B cell (primary cell): ENCODE measurements around the gene CDHR1. TPM values are rescaled to one million over a fixed set of nuclear protein-coding genes. Genes with fewer than 3 reads are reported as not detected.
"Not testable (repeated sequence)": the region's sequence is repeated elsewhere in the genome, so short reads cannot be mapped to it uniquely, and the experiment has no call there.

Experiments used
- ATAC-seq: fragments of 200-7000 bp; cut with Tn5 transposase; one replicate; pipeline ENCODE4 v1.10.0; 2021; ENCODE audit warnings: low read depth, mild to moderate bottlenecking, moderate number of reproducible peaks, moderate library complexity
- CTCF ChIA-PET: fragments of 350-600 bp; sonication (Branson Sonifier 250); formaldehyde crosslinking; loops from one replicate; lab custom pipeline; 2021; ENCODE audit warnings: antibody characterized with exemption, inconsistent platforms; lab: Charles Lee
- POLR2A ChIA-PET: fragments of 350-600 bp; sonication (Branson Sonifier 250); formaldehyde crosslinking; loops from one replicate; lab custom pipeline; 2021; ENCODE audit warnings: antibody characterized with exemption; lab: Charles Lee
- DNase-seq: peaks from one replicate; pipeline ENCODE4 v3.0.0; 2013
- H2AFZ ChIP-seq: 2 replicates; pipeline ENCODE4 v1.6.1; 2012; ENCODE audit warnings: mild to moderate bottlenecking, low read depth, low read length; ENCODE audit not compliant: insufficient read depth, poor library complexity, severe bottlenecking
- H3K27ac ChIP-seq, 2 donors: 1 replicate in 1 of 2; 2 replicates in 1 of 2; pipeline ENCODE4 v1.5.1; 2012 to 2013; ENCODE audit warnings: low read length in 2 of 2, mild to moderate bottlenecking in 2 of 2, moderate library complexity in 1 of 2
- H3K27me3 ChIP-seq, 4 experiments: fragments of 200-600 bp in 1 of 4; sonication (generic) in 1 of 4; replicated peaks in 1 of 4; 1 replicate in 2 of 4; 2 replicates in 2 of 4; pipeline versions ENCODE4 v1.6.1 to v1.7.0; 2013 to 2016; ENCODE audit warnings: low read length in 3 of 4, mild to moderate bottlenecking in 2 of 4, mixed read lengths in 1 of 4, moderate library complexity in 1 of 4; ENCODE audit not compliant: insufficient read depth in 4 of 4, control insufficient read depth in 3 of 4; ENCODE audit errors: control extremely low read depth in 1 of 4
- H3K36me3 ChIP-seq, 2 experiments: replicated peaks in 1 of 2; 1 replicate in 1 of 2; 2 replicates in 1 of 2; pipeline versions ENCODE4 v1.6.1 to v1.7.1; 2013; ENCODE audit warnings: low read length in 1 of 2; ENCODE audit not compliant: insufficient read depth in 2 of 2, control insufficient read depth in 1 of 2; ENCODE audit errors: control extremely low read depth in 1 of 2, extremely low read depth in 1 of 2
- H3K4me1 ChIP-seq, 2 donors: fragments of 200-600 bp in 1 of 2; sonication (generic) in 1 of 2; 1 replicate in 1 of 2; 2 replicates in 1 of 2; pipeline versions ENCODE4 v1.5.1 to v1.6.1; 2013 to 2017; ENCODE audit warnings: low read length in 2 of 2; ENCODE audit not compliant: control insufficient read depth in 2 of 2, insufficient read depth in 2 of 2
- H3K4me2 ChIP-seq: replicated peaks from 2 replicates; pipeline ENCODE3; 2012; ENCODE audit warnings: mild to moderate bottlenecking, low read depth, low read length; ENCODE audit not compliant: poor library complexity, severe bottlenecking
- H3K4me3 ChIP-seq, 5 experiments: fragments of 200-600 bp in 1 of 5; sonication (generic) in 1 of 5; 1 replicate in 3 of 5; 2 replicates in 2 of 5; pipeline versions ENCODE4 v1.5.1 to v1.7.0; 2011 to 2016; ENCODE audit warnings: low read length in 4 of 5, mild to moderate bottlenecking in 4 of 5, low read depth in 2 of 5, control low read depth in 1 of 5, moderate library complexity in 1 of 5; ENCODE audit not compliant: insufficient read depth in 1 of 5; ENCODE audit errors: control extremely low read depth in 1 of 5, extremely low read depth in 1 of 5
- H3K79me2 ChIP-seq: fragments of 200-600 bp; sonication (generic); one replicate; pipeline ENCODE4 v1.6.0; 2016; ENCODE audit warnings: low read length; ENCODE audit not compliant: control insufficient read depth, insufficient read depth
- H3K9ac ChIP-seq: fragments of 200-600 bp; sonication (generic); 2 replicates; pipeline ENCODE4 v1.6.1; 2017; ENCODE audit warnings: mild to moderate bottlenecking, low read length, moderate library complexity
- H3K9me3 ChIP-seq, 3 donors: one replicate each; pipeline versions ENCODE4 v1.6.1 to v1.7.1; 2013; ENCODE audit warnings: low read length in 2 of 3; ENCODE audit not compliant: control insufficient read depth in 2 of 3, insufficient read depth in 1 of 3; ENCODE audit errors: control extremely low read depth in 1 of 3
- H4K20me1 ChIP-seq: 2 replicates; pipeline ENCODE4 v1.6.0; 2012; ENCODE audit warnings: mild to moderate bottlenecking, low read length; ENCODE audit not compliant: insufficient read depth, control insufficient read depth, poor library complexity, severe bottlenecking
- H3K27ac Mint-ChIP-seq: one replicate; pipeline ENCODE4 v1.8.0; 2021; ENCODE audit warnings: mixed read lengths
- H3K27me3 Mint-ChIP-seq: one replicate; pipeline ENCODE4 v1.8.0; 2021; ENCODE audit warnings: mixed read lengths
- H3K4me1 Mint-ChIP-seq: one replicate; pipeline ENCODE4 v1.8.0; 2021; ENCODE audit warnings: mixed read lengths
- H3K4me3 Mint-ChIP-seq: one replicate; pipeline ENCODE4 v1.8.0; 2021; ENCODE audit warnings: mixed read lengths
- H3K9me3 Mint-ChIP-seq: one replicate; pipeline ENCODE4 v1.8.0; 2022; ENCODE audit warnings: mixed read lengths; ENCODE audit not compliant: insufficient read depth
- CTCF ChIP-seq: fragments of 200-600 bp; IDR thresholded peaks from one replicate; pipeline ENCODE4 v1.8.0; 2022; ENCODE audit warnings: antibody characterized with exemption, mild to moderate bottlenecking
- EZH2 ChIP-seq: IDR thresholded peaks from 2 replicates; pipeline ENCODE4 v1.6.1; 2012; ENCODE audit warnings: borderline replicate concordance, low read depth, mild to moderate bottlenecking, moderate library complexity, low read length; ENCODE audit not compliant: insufficient read depth, poor library complexity, severe bottlenecking
- WGBS: methylation state at CpG from one replicate; pipeline ENCODE4 v1.1.5; 2013; ENCODE audit warnings: missing lambda C conversion rate; ENCODE audit not compliant: insufficient coverage; 5-methylcytosine and 5-hydroxymethylcytosine counted together
- intact Hi-C: fragments of 100-400 bp; cut with micrococcal nuclease; formaldehyde crosslinking; loops from one replicate; pipeline ENCODE4 v1.10.0; 2022
- polyA plus RNA-seq: library from polyadenylated mRNA; depleted of rRNA; stranded (reverse); fragments of >200 nt; gene quantifications from 2 replicates; pipeline ENCODE4 v1.2.3, GENCODE V29; 2012
- total RNA-seq, 2 donors: library from RNA; stranded (reverse); fragments of 120-200 nt in 1 of 2; gene quantifications; 1 replicate in 1 of 2; 2 replicates in 1 of 2; pipeline versions ENCODE4 v1.2.3 to v1.2.4, GENCODE V29; 2013 to 2022

CDHR1 gene
- total and polyA plus RNA-seq, 2 donors (not counting 1 experiment from before 2014, with no cell fraction given), result 0.31 to 1.7 TPM

- Mint-ChIP-seq H3K27ac (no peak overlapping the region), H3K27me3 (no peaks in the 10 kb centered on the region), H3K4me1 (peaks cover 28% of the 10 kb centered on the region), H3K4me3 (no peak overlapping the region), H3K9me3 (peaks cover 5% of the 10 kb centered on the region)
- TF ChIP-seq EZH2 (no peak), CTCF (no peak)
- no peak overlapping the region for H3K4me2 ChIP-seq
- intact Hi-C loops, result no loop called here
- H3K36me3 ChIP-seq, result no peaks in the 10 kb centered on the region
- no peak overlapping the region for H3K27ac ChIP-seq
- no peak overlapping the region for H3K4me3 ChIP-seq
- no peaks in the 10 kb centered on the region for H4K20me1 ChIP-seq
- no peak overlapping the region for H2AFZ ChIP-seq
- no peak overlapping the region for H3K9ac ChIP-seq
- peaks cover 0 to 8% (median 0%) of the 10 kb centered on the region in 3 donors for H3K9me3 ChIP-seq
- peaks cover 0 to 5% (median 0%) of the 10 kb centered on the region in 4 experiments for H3K27me3 ChIP-seq
- peaks cover 6 to 23% of the 10 kb centered on the region in 2 donors for H3K4me1 ChIP-seq
- H3K79me2 ChIP-seq, result no peaks in the 10 kb centered on the region
- WGBS, result 89% methylated on average over 4 of the region's 4 CpGs
- ATAC-seq, result no peak
- ChIA-PET CTCF (no interaction called here), POLR2A (interaction anchor here (0.6 kb wide), 1 partner anchor 11 kb away, joined by 4 read pairs; no protein-coding TSS in a partner anchor)
- DNase-seq, result no peak
Observed at GRCh38 chr10:84166620-84167288, 27.6 kb upstream of the CDHR1 start.

GRCh38 chr10:84167289-84167653 is 27.1 kb upstream of the CDHR1 start:
- H3K27ac Mint-ChIP-seq, H3K79me2 ChIP-seq, H3K4me2 ChIP-seq, H4K20me1 ChIP-seq, H3K9ac ChIP-seq, ATAC-seq, H3K4me3 ChIP-seq, H3K27me3 Mint-ChIP-seq, POLR2A ChIA-PET, H2AFZ ChIP-seq, H3K36me3 ChIP-seq, H3K9me3 ChIP-seq, H3K4me3 Mint-ChIP-seq, H3K9me3 Mint-ChIP-seq, intact Hi-C loops, DNase-seq, H3K27me3 ChIP-seq, CTCF ChIA-PET, H3K27ac ChIP-seq: not testable (repeated sequence)
- H3K4me1 ChIP-seq, result peaks cover 10 to 28% of the 10 kb centered on the region in 2 donors
- H3K4me1 Mint-ChIP-seq, result peaks cover 33% of the 10 kb centered on the region
- WGBS, result no CpG with 5 or more reads among the region's 2 CpGs

- 78% methylated on average over 7 of the region's 10 CpGs for WGBS
- CTCF ChIA-PET, H3K27ac Mint-ChIP-seq, H3K9me3 ChIP-seq, H3K27me3 Mint-ChIP-seq, H3K9ac ChIP-seq, H3K4me3 ChIP-seq, H3K27me3 ChIP-seq, intact Hi-C loops, H3K79me2 ChIP-seq, H3K27ac ChIP-seq, POLR2A ChIA-PET, H4K20me1 ChIP-seq, ATAC-seq, DNase-seq, H3K4me2 ChIP-seq, H3K4me3 Mint-ChIP-seq, H2AFZ ChIP-seq, H3K36me3 ChIP-seq, H3K9me3 Mint-ChIP-seq: not testable (repeated sequence)
- H3K4me1 Mint-ChIP-seq, result peaks cover 42% of the 10 kb centered on the region
- peaks cover 15 to 37% of the 10 kb centered on the region in 2 donors for H3K4me1 ChIP-seq
Observed at GRCh38 chr10:84168382-84168781, 26.0 kb upstream of the CDHR1 start.
